Astrocyte of the cerebellum (primary cell): ENCODE measurements around the gene ESRRB.

Experiments used
- DNase-seq: peaks from one replicate; pipeline ENCODE4 v3.0.0-alpha.2; 2011; ENCODE audit warnings: low read depth
- H3K4me3 ChIP-seq: 2 replicates; pipeline ENCODE4 v1.5.1; 2011; ENCODE audit warnings: mild to moderate bottlenecking, low read depth, low read length, moderate library complexity
- CTCF ChIP-seq: IDR thresholded peaks from 2 replicates; pipeline ENCODE4 v1.5.1; 2012; ENCODE audit warnings: low read length, low read depth, moderate library complexity, mild to moderate bottlenecking; ENCODE audit errors: missing control alignments
- in situ Hi-C: cut with HindIII; loops from 2 replicates; pipeline ENCODE4 v1.10.0; 2017; ENCODE audit warnings: low sequenced_read_pairs

Gene ESRRB

GRCh38 chr14:76375947-76376404, at the start of gene ESRRB:
Gene ESRRB, plus strand, starts transcription at chr14:76376137. Its CDS starts 265 bp downstream, at chr14:76376402.
- no peak for TF ChIP-seq CTCF
- no peak for DNase-seq
- in situ Hi-C loops = no loop called here
- peak within 1 kb of the TSS; percentile 11 for H3K4me3 ChIP-seq

- no peak for TF ChIP-seq CTCF
- in situ Hi-C loops = no loop called here
- no peak for DNase-seq
- no peak overlapping the region for H3K4me3 ChIP-seq
Observed at GRCh38 chr14:76326918-76327689, 48.8 kb upstream of the ESRRB start.

- DNase-seq = no peak
- no peak for TF ChIP-seq CTCF
- in situ Hi-C loops = no loop called here
- no peak overlapping the region for H3K4me3 ChIP-seq
Observed at GRCh38 chr14:76328457-76329137, 47.3 kb upstream of the ESRRB start.

- TF ChIP-seq CTCF = no peak
- no peak overlapping the region for H3K4me3 ChIP-seq
- DNase-seq = no peak
- in situ Hi-C loops = no loop called here
Observed at GRCh38 chr14:76329154-76329928, 46.6 kb upstream of the ESRRB start.

GRCh38 chr14:76329951-76330350, 46.0 kb upstream of the ESRRB start:
- DNase-seq = no peak
- no peak overlapping the region for H3K4me3 ChIP-seq
- TF ChIP-seq CTCF = no peak
- in situ Hi-C loops = no loop called here
